SK-N-SH (cell line): ENCODE measurements around the gene SLC35D2. TPM values are rescaled to one million over a fixed set of nuclear protein-coding genes. Genes with fewer than 3 reads are reported as not detected.

ENCODE experiments used
- CTCF ChIA-PET: fragments of 300-600, 350-600 bp; formaldehyde crosslinking; extraction: SDS; loops from one replicate; lab custom pipeline; 2021; lab: Yijun Ruan, JAX
- POLR2A ChIA-PET: fragments of 350-600 bp; sonication (Branson Sonifier 250); formaldehyde crosslinking; extraction: SDS; loops from one replicate; lab custom pipeline; 2020; ENCODE audit warnings: antibody characterized with exemption, inconsistent platforms; lab: Yijun Ruan, JAX
- DNase-seq: peaks from one replicate; pipeline ENCODE4 v3.0.0; 2012
- H2AFZ ChIP-seq: fragments of 200-600 bp; sonication (generic); 2 replicates; pipeline ENCODE4 v1.8.1; 2016; ENCODE audit warnings: antibody characterized with exemption, mild to moderate bottlenecking, low read depth
- H3F3A ChIP-seq: fragments of 200-600 bp; sonication (generic); replicated peaks from 2 replicates; pipeline ENCODE3; 2016; ENCODE audit warnings: antibody characterized with exemption, mild to moderate bottlenecking; ENCODE audit not compliant: insufficient read depth
- H3K27ac ChIP-seq, 2 experiments: fragments of 200-500 bp in 1 of 2; fragments of 200-600 bp in 1 of 2; sonication (Bioruptor generic) in 1 of 2; sonication (generic), shearing (Covaris generic) in 1 of 2; 2 replicates each; pipeline versions ENCODE4 v1.5.1 to v1.6.1; 2014 to 2016; ENCODE audit warnings: low read depth in 2 of 2, inconsistent platforms in 1 of 2, low read length in 1 of 2, mild to moderate bottlenecking in 1 of 2, mixed read lengths in 1 of 2
- H3K27me3 ChIP-seq: fragments of 200-600 bp; sonication (generic), shearing (Covaris generic); 2 replicates; pipeline ENCODE4 v1.6.1; 2016; ENCODE audit warnings: mixed run types; ENCODE audit not compliant: insufficient read depth
- H3K36me3 ChIP-seq, 2 experiments: fragments of 200-500 bp in 1 of 2; fragments of 200-600 bp in 1 of 2; sonication (Bioruptor generic) in 1 of 2; sonication (generic) in 1 of 2; replicated peaks in 1 of 2; 2 replicates each; pipeline versions ENCODE3 to v1.5.1; 2014 to 2016; ENCODE audit warnings: low read length in 1 of 2, mild to moderate bottlenecking in 1 of 2; ENCODE audit not compliant: insufficient read depth in 2 of 2, control insufficient read depth in 1 of 2
- H3K4me1 ChIP-seq, 2 experiments: fragments of 200-500 bp in 1 of 2; fragments of 200-600 bp in 1 of 2; sonication (Bioruptor generic) in 1 of 2; sonication (generic), shearing (Covaris generic) in 1 of 2; 2 replicates each; pipeline versions ENCODE4 v1.5.1 to v1.6.1; 2014 to 2016; ENCODE audit warnings: low read depth in 1 of 2, low read length in 1 of 2, mixed run types in 1 of 2; ENCODE audit not compliant: insufficient read depth in 2 of 2, control insufficient read depth in 1 of 2
- H3K4me2 ChIP-seq: fragments of 200-600 bp; sonication (generic), shearing (Covaris generic); 2 replicates; pipeline ENCODE4 v1.6.1; 2017; ENCODE audit warnings: mixed run types
- H3K4me3 ChIP-seq, 2 experiments: fragments of 200-500 bp in 1 of 2; fragments of 200-600 bp in 1 of 2; sonication (Bioruptor generic) in 1 of 2; sonication (generic), shearing (Covaris generic) in 1 of 2; 2 replicates each; pipeline versions ENCODE4 v1.5.1 to v1.8.1; 2014 to 2016; ENCODE audit warnings: low read depth in 2 of 2, inconsistent platforms in 1 of 2, low read length in 1 of 2, mild to moderate bottlenecking in 1 of 2, mixed read lengths in 1 of 2, moderate library complexity in 1 of 2
- H3K79me2 ChIP-seq: fragments of 200-600 bp; sonication (generic); 2 replicates; pipeline ENCODE4 v1.8.1; 2017; ENCODE audit warnings: mild to moderate bottlenecking; ENCODE audit not compliant: insufficient read depth
- H3K9ac ChIP-seq: fragments of 200-600 bp; sonication (generic); 2 replicates; pipeline ENCODE4 v1.6.1; 2017; ENCODE audit warnings: mixed run types
- H3K9me2 ChIP-seq: fragments of 200-600 bp; sonication (generic); 2 replicates; pipeline ENCODE4 v1.6.1; 2017; ENCODE audit warnings: mixed run types
- H3K9me3 ChIP-seq: fragments of 200-600 bp; sonication (generic); 2 replicates; pipeline ENCODE4 v1.6.1; 2017; ENCODE audit warnings: mixed run types, mild to moderate bottlenecking, moderate library complexity
- H4K20me1 ChIP-seq: fragments of 200-600 bp; sonication (generic); 2 replicates; pipeline ENCODE4 v1.6.1; 2017; ENCODE audit warnings: mild to moderate bottlenecking, mixed run types; ENCODE audit not compliant: insufficient read depth
- EP300 ChIP-seq, 2 experiments: IDR thresholded peaks; 2 replicates each; pipeline versions ENCODE4 v1.4.0 to v1.6.1; 2012; ENCODE audit warnings: borderline replicate concordance in 1 of 2, low read depth in 1 of 2, low read length in 1 of 2
- IRF3 ChIP-seq: fragments of 150-350 bp; IDR thresholded peaks from 2 replicates; pipeline ENCODE4 v1.6.1; 2016; ENCODE audit warnings: mild to moderate bottlenecking, low read depth, low read length
- JUND ChIP-seq: IDR thresholded peaks from 2 replicates; pipeline ENCODE4 v1.4.0; 2012
- MXI1 ChIP-seq: IDR thresholded peaks from 2 replicates; pipeline ENCODE4 v1.6.1; 2012; ENCODE audit warnings: mild to moderate bottlenecking, low read depth, low read length, improper control_type of control experiment
- NFIC ChIP-seq: IDR thresholded peaks from 2 replicates; pipeline ENCODE4 v1.4.0; 2012; ENCODE audit warnings: borderline replicate concordance
- NRF1 ChIP-seq: IDR thresholded peaks from 2 replicates; pipeline ENCODE4 v1.6.1; 2012; ENCODE audit warnings: low read depth, mild to moderate bottlenecking, low read length
- RCOR1 ChIP-seq: fragments of 150-350 bp; IDR thresholded peaks from 2 replicates; pipeline ENCODE4 v1.6.1; 2017; ENCODE audit warnings: antibody characterized with exemption, low read length
- SIN3A ChIP-seq: IDR thresholded peaks from 2 replicates; pipeline ENCODE4 v1.6.1; 2012; ENCODE audit warnings: low read depth, mild to moderate bottlenecking, low read length, moderate library complexity, borderline replicate concordance
- SMC3 ChIP-seq: IDR thresholded peaks from 2 replicates; pipeline ENCODE4 v1.6.1; 2012; ENCODE audit warnings: low read depth, low read length, improper control_type of control experiment
- TEAD4 ChIP-seq: IDR thresholded peaks from 2 replicates; pipeline ENCODE4 v1.4.0; 2012; ENCODE audit warnings: mild to moderate bottlenecking, borderline replicate concordance; ENCODE audit not compliant: insufficient read depth
- WGBS: methylation state at CpG from one replicate; pipeline ENCODE4 v1.1.6; 2017; ENCODE audit warnings: low lambda C conversion rate; 5-methylcytosine and 5-hydroxymethylcytosine counted together
- polyA plus RNA-seq, 3 experiments: library from polyadenylated mRNA; depleted of rRNA; stranded (reverse); fragments of >200 nt; gene quantifications; 2 replicates each; pipeline ENCODE4 v1.2.3, GENCODE V29; 2012
- TF ChIP-seq, protein P1 (sequence below): fragments of 200-600 bp; sonication (generic); IDR thresholded peaks from 2 replicates; pipeline ENCODE4 v1.6.1; 2017; ENCODE audit warnings: antibody characterized with exemption, mild to moderate bottlenecking, moderate library complexity
- TF ChIP-seq, protein P2 (sequence below): IDR thresholded peaks from 2 replicates; pipeline ENCODE4 v1.4.0; 2012; ENCODE audit warnings: low read depth

Gene SLC35D2
- polyA plus RNA-seq, 1 of the 3 experiments (the other 2 are of a cell fraction), result 26.1 TPM

DNA sequence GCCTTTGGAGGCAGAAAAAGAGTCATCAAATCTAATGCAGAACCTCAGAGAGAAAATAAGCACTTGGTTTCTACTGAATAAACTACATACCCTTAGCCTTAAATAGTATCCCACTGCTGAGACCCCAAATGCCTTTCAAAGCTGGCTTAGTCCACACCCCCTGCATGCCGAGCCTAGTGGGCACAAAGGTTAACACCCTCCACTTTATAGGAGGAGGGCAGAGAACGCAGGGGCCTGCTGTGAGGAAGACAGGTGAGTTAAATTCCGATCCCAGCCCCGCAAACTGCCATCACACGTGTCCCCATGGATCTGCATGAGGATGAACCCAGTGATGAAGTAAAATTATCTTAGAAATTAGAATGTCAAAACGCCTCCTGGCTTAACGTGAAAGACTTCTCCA, 62.0 kb downstream of the SLC35D2 start (continued):
- TF ChIP-seq, protein P1, sequence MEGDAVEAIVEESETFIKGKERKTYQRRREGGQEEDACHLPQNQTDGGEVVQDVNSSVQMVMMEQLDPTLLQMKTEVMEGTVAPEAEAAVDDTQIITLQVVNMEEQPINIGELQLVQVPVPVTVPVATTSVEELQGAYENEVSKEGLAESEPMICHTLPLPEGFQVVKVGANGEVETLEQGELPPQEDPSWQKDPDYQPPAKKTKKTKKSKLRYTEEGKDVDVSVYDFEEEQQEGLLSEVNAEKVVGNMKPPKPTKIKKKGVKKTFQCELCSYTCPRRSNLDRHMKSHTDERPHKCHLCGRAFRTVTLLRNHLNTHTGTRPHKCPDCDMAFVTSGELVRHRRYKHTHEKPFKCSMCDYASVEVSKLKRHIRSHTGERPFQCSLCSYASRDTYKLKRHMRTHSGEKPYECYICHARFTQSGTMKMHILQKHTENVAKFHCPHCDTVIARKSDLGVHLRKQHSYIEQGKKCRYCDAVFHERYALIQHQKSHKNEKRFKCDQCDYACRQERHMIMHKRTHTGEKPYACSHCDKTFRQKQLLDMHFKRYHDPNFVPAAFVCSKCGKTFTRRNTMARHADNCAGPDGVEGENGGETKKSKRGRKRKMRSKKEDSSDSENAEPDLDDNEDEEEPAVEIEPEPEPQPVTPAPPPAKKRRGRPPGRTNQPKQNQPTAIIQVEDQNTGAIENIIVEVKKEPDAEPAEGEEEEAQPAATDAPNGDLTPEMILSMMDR, result no peak
- TF ChIP-seq EP300 (IDR thresholded peaks at IDR 0.05; ENCODE audit: borderline replicate concordance in 1 of 2, low read depth in 1 of 2, low read length in 1 of 2), result no peak
- no peak for TF ChIP-seq TEAD4
- no peak for TF ChIP-seq NFIC
- TF ChIP-seq MXI1, result no peak
- no peak for TF ChIP-seq NRF1
- no peak for TF ChIP-seq SMC3
- no peak for TF ChIP-seq JUND
- no peak for TF ChIP-seq SIN3A
- TF ChIP-seq IRF3, result no peak

- Histone ChIP-seq H3K79me2 (no peaks in the 10 kb centered on the region), H3K4me1 (no peaks in the 10 kb centered on the region), H3K9me3 (no peaks in the 10 kb centered on the region), H2AFZ (no peak overlapping the region), H3K9ac (no peak overlapping the region), H3K27me3 (no peaks in the 10 kb centered on the region), H3K9me2 (no peaks in the 10 kb centered on the region), H3K27ac (no peak overlapping the region), H3F3A (no peaks in the 10 kb centered on the region), H3K4me3 (no peak overlapping the region), H3K4me2 (no peak overlapping the region), H3K36me3 (peaks cover 0 to 5% of the 10 kb centered on the region in 2 experiments), H4K20me1 (no peaks in the 10 kb centered on the region)
- DNase-seq, result no peak
- ChIA-PET POLR2A (no interaction called here), CTCF (interaction anchor here (1.8 to 1.9 kb wide), 2 partner anchors 88 to 346 kb away, joined by 6 to 7 read pairs; no protein-coding TSS in a partner anchor)
- TF ChIP-seq, protein P2, sequence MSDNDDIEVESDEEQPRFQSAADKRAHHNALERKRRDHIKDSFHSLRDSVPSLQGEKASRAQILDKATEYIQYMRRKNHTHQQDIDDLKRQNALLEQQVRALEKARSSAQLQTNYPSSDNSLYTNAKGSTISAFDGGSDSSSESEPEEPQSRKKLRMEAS, result no peak
- TF ChIP-seq RCOR1, result no peak
- TF ChIP-seq, protein P1, result no peak
- 91% methylated on average over 8 of the region's 8 CpGs for WGBS
Observed at GRCh38 chr9:96320749-96321280, 62.7 kb downstream of the SLC35D2 start.
